Adrenal gland (tissue), 5 donors: Measurements from ENCODE around the gene GLP2R.

Source experiments
- POLR2A ChIP-seq, 2 donors: fragments of 450-650 bp; IDR thresholded peaks; one replicate each; pipeline ENCODE4 v1.6.1; 2017; ENCODE audit warnings: antibody characterized with exemption in 2 of 2, mild to moderate bottlenecking in 2 of 2, moderate library complexity in 1 of 2
- TF ChIP-seq, protein P1 (sequence below), 6 experiments: fragments of 450-650 bp in 4 of 6; fragments of 200-600 bp in 2 of 6; sonication (generic) in 1 of 6; IDR thresholded peaks; 1 replicate in 5 of 6; 2 replicates in 1 of 6; pipeline versions ENCODE4 v1.5.1 to v1.8.0; 2016 to 2021; ENCODE audit warnings: antibody characterized with exemption in 6 of 6, mild to moderate bottlenecking in 2 of 6, moderate library complexity in 1 of 6
- donor health status: DM: no; HTN: no; CAD: no.

DNA sequence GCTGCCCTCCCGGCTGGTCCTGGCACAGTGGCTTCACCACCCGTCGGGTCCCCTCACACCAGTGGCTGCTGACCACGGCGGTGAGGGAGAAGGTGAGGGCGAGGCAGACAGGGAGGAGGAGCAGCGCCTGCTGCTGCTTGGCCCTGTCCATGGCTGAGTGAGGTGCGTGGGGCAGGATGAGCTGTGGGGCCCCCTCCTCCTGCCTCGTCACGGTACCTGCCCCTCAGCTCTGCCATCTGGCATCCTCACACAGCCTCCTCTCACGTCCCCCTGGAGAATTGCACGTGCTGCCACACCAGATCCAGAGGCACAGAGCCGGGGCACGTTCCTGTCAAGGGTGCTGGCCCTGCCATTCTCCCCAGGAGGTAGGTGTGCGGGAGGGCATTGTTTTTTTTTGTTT, 3.8 kb upstream of the GLP2R start, which contains the start of gene GSG1L2:
- TF ChIP-seq, protein P1, sequence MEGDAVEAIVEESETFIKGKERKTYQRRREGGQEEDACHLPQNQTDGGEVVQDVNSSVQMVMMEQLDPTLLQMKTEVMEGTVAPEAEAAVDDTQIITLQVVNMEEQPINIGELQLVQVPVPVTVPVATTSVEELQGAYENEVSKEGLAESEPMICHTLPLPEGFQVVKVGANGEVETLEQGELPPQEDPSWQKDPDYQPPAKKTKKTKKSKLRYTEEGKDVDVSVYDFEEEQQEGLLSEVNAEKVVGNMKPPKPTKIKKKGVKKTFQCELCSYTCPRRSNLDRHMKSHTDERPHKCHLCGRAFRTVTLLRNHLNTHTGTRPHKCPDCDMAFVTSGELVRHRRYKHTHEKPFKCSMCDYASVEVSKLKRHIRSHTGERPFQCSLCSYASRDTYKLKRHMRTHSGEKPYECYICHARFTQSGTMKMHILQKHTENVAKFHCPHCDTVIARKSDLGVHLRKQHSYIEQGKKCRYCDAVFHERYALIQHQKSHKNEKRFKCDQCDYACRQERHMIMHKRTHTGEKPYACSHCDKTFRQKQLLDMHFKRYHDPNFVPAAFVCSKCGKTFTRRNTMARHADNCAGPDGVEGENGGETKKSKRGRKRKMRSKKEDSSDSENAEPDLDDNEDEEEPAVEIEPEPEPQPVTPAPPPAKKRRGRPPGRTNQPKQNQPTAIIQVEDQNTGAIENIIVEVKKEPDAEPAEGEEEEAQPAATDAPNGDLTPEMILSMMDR (IDR thresholded peaks at IDR 0.05) = no peak
- TF ChIP-seq POLR2A (IDR thresholded peaks at IDR 0.05) = no peak
